HL-60 (cell line): ENCODE results near the gene POMT2.

Experiments used
- DNase-seq, 2 experiments: peaks; one replicate each; pipeline ENCODE4 v3.0.0-alpha.2; 2010 to 2020; ENCODE audit warnings: low read depth in 1 of 2, low spot score in 1 of 2
- H3K27ac ChIP-seq: fragments of 250-450 bp; sonication (Bioruptor Pico); replicated peaks from 2 replicates; pipeline ENCODE4 v1.5.1; 2020; ENCODE audit warnings: mild to moderate bottlenecking, moderate library complexity
- H3K27me3 ChIP-seq: fragments of 250-450 bp; sonication (Bioruptor Pico); 2 replicates; pipeline ENCODE4 v1.5.1; 2021; ENCODE audit warnings: mild to moderate bottlenecking, moderate library complexity; ENCODE audit not compliant: insufficient read depth, poor library complexity, severe bottlenecking
- H3K4me3 ChIP-seq: replicated peaks from 2 replicates; pipeline ENCODE4 v1.5.1; 2011; ENCODE audit warnings: mild to moderate bottlenecking, control low read depth, low read length; ENCODE audit not compliant: insufficient read depth
- CTCF ChIP-seq: IDR thresholded peaks from one replicate; pipeline ENCODE4 v1.5.1; 2011; ENCODE audit warnings: low read length, control low read depth, inconsistent platforms; ENCODE audit not compliant: insufficient read depth
- GABPA ChIP-seq: IDR thresholded peaks from 2 replicates; pipeline ENCODE4 v1.6.1; 2012; ENCODE audit warnings: low read depth
- POLR2AphosphoS5 ChIP-seq: IDR thresholded peaks from 2 replicates; pipeline ENCODE4 v1.6.1; 2012; ENCODE audit warnings: low read depth
- REST ChIP-seq: IDR thresholded peaks from 2 replicates; pipeline ENCODE4 v1.6.1; 2012; ENCODE audit warnings: low read depth; ENCODE audit not compliant: insufficient replicate concordance
- SPI1 ChIP-seq: IDR thresholded peaks from 2 replicates; pipeline ENCODE4 v1.6.1; 2012; ENCODE audit warnings: low read depth, mild to moderate bottlenecking, borderline replicate concordance

Gene POMT2

GRCh38 chr14:77303417-77304156, 17.1 kb downstream of the POMT2 start:
- Histone ChIP-seq H3K27ac (no peak overlapping the region), H3K27me3 (no peaks in the 10 kb centered on the region), H3K4me3 (no peak overlapping the region)
- DNase-seq = peak in 1 of 2 experiments; percentile 20
- TF ChIP-seq POLR2AphosphoS5 (no peak), SPI1 (no peak), REST (no peak), CTCF (no peak), GABPA (no peak)

- no peak overlapping the region for H3K27ac ChIP-seq
- no peaks in the 10 kb centered on the region for H3K27me3 ChIP-seq
- TF ChIP-seq REST (no peak), GABPA (no peak), CTCF (no peak), POLR2AphosphoS5 (no peak), SPI1 (no peak)
- no peak for DNase-seq
- H3K4me3 ChIP-seq = no peak overlapping the region
Observed at GRCh38 chr14:77302926-77303325, 17.8 kb downstream of the POMT2 start.

- peak in 1 of 2 experiments; percentile 55 for DNase-seq
- TF ChIP-seq REST (no peak), POLR2AphosphoS5 (no peak), GABPA (no peak), SPI1 (no peak), CTCF (no peak)
- Histone ChIP-seq H3K27ac (no peak overlapping the region), H3K27me3 (no peaks in the 10 kb centered on the region), H3K4me3 (no peak overlapping the region)
Observed at GRCh38 chr14:77301103-77301502, 19.6 kb downstream of the POMT2 start.
